PC-3 (cell line): Measurements from ENCODE around the gene PACSIN3.

ENCODE experiments used
- CTCF ChIP-seq: fragments of 300-600 bp; sonication (generic); conservative IDR thresholded peaks from 2 replicates; pipeline ENCODE4 v1.5.1; 2017; ENCODE audit warnings: antibody characterized with exemption, low read depth, mild to moderate bottlenecking, low read length
- EZH2 ChIP-seq: fragments of 300-600 bp; sonication (generic); IDR thresholded peaks from one replicate; pipeline ENCODE4 v1.6.1; 2017; ENCODE audit warnings: antibody characterized with exemption, mild to moderate bottlenecking, low read length; ENCODE audit not compliant: unreplicated experiment

GRCh38 chr11:47181271-47181670 lies 5.0 kb downstream of the PACSIN3 start:
- TF ChIP-seq EZH2 (no peak), CTCF (no peak)
